Activated T-cell treated with anti-CD3 and anti-CD28 coated beads for 48 hours (primary cell): ENCODE results near the gene ZNF451.
"Not testable (repeated sequence)": the region's sequence is repeated elsewhere in the genome, so short reads cannot be mapped to it uniquely, and the experiment has no call there.

ENCODE experiments used
- DNase-seq: peaks from one replicate; pipeline ENCODE4 v3.0.0-alpha.2; 2020; ENCODE audit warnings: low read depth

ZNF451 gene, protein sequence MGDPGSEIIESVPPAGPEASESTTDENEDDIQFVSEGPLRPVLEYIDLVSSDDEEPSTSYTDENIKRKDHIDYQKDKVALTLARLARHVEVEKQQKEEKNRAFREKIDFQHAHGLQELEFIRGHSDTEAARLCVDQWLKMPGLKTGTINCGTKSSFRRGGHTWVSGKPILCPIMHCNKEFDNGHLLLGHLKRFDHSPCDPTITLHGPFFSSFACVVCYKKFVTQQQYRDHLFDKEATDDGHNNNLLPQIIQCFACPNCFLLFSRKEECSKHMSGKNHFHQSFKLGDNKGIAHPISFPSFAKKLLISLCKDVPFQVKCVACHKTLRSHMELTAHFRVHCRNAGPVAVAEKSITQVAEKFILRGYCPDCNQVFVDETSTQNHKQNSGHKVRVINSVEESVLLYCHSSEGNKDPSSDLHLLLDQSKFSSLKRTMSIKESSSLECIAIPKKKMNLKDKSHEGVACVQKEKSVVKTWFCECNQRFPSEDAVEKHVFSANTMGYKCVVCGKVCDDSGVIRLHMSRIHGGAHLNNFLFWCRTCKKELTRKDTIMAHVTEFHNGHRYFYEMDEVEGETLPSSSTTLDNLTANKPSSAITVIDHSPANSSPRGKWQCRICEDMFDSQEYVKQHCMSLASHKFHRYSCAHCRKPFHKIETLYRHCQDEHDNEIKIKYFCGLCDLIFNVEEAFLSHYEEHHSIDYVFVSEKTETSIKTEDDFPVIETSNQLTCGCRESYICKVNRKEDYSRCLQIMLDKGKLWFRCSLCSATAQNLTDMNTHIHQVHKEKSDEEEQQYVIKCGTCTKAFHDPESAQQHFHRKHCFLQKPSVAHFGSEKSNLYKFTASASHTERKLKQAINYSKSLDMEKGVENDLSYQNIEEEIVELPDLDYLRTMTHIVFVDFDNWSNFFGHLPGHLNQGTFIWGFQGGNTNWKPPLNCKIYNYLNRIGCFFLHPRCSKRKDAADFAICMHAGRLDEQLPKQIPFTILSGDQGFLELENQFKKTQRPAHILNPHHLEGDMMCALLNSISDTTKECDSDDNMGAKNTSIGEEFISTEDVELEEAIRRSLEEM

DNA sequence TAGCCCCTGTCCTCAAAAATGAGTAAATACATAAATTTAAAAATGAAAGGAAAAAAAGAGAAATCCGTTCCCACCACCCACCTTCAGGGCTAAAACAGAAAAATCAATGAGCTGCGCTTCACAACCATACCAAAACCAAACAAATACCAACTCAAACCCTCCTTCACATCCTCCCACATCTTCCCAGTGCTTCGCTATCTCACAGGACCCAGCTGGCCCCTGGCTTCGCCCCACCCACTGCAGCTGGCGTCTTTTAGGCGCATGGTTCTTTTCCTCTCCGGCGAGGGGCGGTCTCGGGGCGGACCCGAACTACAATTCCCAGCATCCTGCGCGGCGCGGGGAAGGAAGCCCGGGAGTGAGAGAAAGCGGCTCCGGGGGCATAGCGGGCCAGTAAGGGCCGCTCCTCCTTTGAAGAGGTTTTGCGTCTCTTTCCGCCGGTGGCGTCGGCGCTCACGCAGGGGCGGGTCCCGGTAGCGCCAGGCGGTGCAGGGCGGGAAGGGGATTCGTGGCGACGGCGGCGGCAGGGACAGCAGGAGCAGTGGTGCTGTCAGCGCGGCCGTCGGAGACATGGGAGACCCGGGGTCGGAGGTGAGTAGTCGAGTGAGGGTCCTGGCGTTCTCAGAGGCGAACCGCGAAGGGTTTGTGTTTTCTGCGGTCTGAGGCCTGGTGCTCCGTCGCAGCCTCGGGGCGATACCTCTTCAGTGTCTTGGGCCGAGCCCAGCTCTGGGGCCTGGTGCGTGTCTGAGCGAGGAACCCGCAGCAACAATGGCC, at the start of gene ZNF451:
ZNF451 (plus strand) TSS at position 502 of the 771 bp plus-strand sequence; CDS start at position 568, 66 bp downstream.
- peak; percentile 97 for DNase-seq

DNA sequence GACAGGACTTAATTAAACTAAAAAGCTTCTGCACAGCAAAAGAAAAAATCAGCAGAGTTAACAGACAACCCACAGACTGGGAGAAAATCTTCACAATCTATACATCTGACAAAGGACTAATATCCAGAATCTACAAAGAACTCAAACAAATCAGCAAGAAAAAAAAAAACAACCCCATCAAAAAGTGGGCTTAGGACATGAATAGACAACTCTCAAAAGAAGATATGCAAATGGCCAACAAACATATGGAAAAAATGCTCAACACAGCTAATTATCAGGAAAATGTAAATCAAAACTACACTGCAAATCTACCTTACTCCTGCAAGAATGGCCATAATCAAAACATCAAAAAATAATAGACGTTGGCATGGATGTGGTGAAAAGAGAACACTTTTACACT, 45.9 kb upstream of the ZNF451 start:
- DNase-seq, result not testable (repeated sequence)

DNA sequence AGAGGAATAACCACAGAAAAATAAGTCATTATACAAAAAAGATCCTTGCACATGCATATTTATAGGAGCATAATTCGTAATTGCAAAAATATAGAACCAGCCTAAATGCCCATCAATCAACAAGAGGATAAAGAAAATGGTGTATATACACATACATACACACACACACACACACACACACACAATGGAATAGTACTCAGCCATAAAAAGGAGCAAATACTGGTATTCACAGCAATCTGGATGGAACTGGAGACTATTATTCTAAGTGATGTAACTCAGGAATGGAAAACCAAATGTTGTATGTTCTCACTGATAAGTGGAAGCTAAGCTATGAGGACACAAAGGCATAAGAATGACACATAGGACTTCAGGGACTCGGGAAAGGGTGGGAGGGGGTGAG, 45.4 kb upstream of the ZNF451 start:
- no peak for DNase-seq

DNA sequence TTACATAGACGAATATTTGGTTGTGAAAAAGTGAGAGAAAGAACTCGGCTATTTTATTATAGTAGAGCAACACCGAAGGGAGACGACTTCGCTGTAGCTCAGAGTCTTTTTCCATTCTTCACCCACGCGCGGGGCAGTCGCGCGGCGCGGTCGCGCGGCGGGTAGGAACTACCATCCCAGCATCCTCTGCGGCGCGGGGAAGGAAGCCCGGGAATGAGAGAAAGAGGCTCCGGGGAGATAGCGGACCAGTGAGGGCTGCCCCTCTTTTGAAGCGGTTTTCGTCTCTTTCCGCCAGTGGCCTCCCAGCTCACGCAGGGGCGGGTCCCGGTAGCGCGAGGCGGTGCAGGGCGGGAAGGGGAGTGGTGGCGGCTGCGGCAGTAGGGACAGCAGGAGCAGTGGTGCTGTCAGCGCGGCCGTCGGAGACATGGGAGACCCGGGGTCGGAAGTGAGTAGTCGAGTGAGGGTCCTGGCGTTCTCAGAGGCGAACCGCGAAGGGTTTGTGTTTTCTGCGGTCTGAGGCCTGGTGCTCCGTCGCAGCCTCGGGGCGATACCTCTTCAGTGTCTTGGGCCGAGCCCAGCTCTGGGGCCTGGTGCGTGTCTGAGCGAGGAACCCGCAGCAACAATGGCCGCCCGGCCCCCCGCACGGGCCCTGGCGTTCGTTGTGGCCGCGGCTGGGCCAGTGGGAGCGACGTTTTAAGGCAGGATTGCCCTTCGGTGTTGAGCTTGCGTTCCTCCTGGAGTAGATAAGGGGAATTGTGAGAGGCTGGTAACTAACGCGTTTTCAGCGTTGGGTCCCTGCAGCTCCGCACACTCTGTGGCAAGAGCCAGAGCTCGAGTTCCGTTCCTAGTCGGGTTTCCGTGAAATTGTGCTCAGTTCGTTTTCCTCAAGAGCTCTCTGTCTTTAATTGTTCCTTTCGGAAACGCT, 43.4 kb upstream of the ZNF451 start, which contains the start of gene KIAA1586:
KIAA1586 (plus strand) TSS at position 362 of the 925 bp plus-strand sequence; CDS start at position 425, 63 bp downstream.
- DNase-seq, result peak; percentile 81

DNA sequence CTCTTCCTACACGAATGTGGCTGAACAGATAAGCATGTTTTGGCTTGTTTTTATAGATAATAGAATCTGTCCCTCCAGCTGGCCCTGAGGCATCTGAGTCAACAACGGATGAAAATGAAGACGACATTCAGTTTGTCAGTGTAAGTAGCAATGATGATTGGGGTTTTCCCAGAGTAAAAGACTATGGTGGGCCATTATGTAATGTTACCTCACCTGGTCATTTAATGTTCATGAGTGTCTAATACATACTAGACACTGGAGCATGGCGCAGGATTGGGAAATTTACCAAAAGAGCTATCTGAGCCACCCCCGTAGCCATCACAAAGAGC, 42.8 kb upstream of the ZNF451 start:
- DNase-seq, result not testable (repeated sequence)

DNA sequence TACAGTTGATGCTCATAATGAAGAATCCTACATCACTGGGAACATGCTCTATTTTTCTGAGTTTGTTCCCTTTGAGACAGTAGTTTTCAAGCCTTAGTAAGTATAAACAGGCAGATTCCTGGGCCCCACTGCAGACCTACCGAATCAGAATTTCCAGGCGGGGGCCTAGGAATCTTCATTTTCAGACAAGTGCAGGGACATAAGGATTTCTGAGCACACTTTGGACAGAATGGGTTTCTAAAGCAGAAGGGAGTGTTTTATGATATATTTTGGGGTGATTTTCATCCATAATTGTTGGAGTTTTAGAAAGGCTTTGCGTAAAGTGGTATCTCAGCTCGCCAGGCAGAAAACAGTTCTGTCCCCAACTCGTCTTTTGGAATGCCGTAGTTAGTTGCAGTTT, 42.1 kb upstream of the ZNF451 start:
- DNase-seq, result not testable (repeated sequence)

DNA sequence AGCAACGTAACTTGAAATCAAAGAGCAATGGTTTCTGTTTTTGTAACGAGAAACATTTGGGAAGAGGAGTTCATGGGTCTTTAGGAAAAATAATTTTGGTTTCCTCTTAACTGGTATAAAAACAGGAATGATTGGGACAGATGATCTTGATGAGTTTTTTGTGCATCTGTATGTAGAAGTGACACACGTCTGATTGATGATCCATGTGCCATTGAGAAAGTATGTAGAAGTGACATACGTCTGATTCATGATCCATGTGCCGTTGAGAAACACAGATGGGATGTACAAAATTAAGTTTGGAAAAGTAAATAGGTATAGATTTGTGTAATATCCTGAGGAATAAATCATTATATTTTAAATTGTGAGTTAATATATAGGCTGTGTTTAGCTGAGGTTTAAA, 41.4 kb upstream of the ZNF451 start:
- DNase-seq, result no peak

DNA sequence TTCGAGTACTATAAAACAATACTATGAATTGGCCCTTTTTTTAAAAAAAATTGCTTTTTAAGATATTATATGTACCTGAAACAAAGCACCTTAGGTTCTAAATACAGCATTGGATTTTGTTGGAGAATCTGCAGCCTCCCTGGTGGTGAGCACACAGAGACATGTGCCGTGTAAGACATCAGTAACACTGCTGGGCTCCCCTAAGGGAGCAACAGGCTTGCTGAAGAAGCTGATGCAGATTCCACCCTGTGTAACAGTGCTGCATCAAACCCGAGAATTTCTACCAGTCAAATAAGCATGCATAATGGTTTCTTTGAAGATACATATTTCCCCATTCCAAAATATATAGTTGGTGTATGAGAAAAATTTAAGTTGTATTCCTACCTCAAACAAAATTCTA, 26.1 kb upstream of the ZNF451 start:
- no peak for DNase-seq

DNA sequence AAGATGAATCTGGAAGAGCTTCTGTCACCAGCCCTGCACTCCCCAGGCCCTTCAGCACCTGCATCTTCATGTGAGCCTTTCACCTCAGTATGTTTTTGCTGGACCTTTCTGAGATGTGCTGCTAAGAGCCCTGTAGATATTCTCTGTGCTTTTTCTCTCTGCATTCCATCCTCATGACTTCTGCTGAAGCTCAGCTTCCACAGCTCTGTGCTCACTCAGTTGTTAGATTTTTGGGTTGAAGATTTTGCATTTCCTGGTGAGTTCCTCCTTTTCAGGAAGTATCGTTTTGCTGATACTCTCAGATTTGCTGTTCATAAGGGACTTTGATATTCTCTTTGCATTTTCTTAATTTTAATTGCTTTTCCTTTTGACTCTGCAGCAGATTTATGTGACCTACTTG, 25.2 kb upstream of the ZNF451 start:
- no peak for DNase-seq

DNA sequence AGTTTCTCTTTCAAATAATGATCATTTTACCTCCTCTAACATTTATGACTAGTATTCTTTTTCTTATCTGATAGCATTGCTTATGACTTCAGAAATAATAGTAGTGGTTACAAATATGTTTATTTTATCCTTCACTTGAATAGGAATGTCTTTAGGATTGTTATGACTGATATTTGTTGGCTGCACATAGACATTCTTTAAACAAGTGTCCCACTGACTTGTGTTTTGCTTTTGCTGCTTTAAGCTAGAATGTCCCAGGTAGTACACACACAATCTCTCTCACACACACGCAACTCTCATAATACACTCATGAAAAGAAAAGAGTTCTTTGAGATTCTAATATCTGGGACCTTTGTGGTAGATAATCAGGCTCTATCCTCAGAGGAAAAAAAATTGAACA, 21.9 kb upstream of the ZNF451 start:
- DNase-seq, result no peak

DNA sequence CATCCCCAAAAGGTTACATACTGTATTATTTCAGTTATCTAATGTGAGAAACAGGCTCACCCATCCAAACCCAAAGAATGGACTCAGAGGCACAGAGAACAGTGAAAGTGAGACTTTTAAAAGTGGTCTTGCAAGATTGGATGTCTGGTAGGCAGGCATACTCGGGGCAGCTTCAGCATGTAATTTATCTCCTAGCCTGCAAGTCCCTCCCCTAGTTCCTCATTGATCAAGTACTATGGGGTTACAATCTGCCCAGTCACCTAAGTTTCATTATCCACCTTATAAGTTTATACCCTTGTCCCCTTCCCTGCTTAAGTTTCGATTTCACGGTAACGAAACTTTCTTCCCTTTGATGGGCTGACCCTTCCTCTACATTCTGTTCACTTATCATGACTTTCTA, 20.8 kb upstream of the ZNF451 start:
- DNase-seq, result no peak

DNA sequence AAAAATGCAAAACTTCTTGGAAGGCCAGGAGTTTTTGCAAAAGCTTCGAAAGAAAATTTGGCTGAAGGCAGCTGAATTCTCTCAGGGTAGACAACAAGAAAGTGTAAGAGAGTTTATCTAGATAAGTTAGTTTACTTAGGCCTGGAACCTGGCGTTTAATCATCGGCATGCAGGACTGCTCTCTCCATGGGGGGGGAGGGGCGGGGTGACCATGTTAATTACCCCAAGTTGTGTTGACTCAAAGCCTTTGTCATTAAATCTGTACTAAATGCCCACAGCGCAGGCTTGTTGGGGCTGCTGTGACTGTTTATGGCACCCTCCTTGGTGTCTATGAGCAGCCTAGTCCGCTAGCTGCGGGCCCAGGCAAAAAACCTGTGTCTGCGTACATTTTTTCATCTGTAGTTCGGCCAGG, 20.1 kb upstream of the ZNF451 start:
- no peak for DNase-seq

DNA sequence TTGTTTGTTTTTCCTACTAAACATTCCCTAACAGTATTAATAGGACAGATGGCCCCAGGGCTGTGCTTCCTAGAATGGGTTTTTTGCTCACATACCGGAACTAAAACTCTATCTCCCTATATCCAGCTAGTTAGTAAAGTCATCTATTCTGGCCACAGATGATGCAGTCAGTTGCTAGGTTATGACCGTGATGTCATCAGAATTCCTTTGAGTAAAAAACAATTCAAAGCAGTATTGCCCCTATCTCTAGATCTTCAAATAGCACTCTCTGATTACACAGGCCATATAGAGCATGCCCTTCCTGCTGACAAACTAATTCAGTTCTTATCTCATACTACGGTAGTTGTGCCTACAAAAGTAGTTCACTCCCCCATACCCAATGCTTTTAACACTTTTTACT, 17.9 kb upstream of the ZNF451 start:
- DNase-seq, result no peak

DNA sequence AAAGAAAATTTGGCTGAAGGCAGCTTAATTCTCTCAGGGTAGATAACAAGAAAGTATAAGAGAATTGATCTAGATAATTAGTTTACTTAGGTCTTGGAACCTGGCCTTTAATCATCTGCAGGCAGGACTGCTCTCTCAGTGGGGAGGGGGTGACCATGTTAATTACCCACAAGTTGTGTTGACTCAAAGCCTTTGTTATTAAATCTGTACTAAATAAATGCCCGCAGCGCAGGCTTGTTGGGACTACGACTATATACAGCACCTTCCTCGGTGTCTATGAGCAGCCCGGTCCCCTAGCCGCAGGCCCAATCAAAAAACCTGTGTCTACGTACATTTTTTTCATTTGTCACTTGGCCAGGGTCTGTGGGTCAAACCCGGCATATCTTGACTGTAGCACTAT, 15.6 kb upstream of the ZNF451 start:
- no peak for DNase-seq

DNA sequence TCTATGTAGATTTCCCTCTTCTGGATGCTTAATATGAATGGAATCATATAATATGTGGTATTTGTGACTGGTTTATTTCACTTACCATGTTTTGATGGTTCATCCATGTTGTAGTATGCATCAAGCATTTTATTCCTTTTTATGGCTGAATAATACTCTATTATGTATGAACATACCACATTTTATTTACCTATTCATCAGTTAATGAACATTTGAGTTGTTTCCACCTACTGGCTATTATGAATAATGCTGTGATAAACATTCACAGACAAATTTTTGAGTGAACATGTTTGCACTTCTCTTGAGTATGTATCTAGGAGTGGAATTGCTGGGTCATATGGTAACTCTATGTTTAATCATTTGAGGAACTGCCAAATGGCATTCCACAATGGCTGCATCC, 14.9 kb upstream of the ZNF451 start:
- no peak for DNase-seq

DNA sequence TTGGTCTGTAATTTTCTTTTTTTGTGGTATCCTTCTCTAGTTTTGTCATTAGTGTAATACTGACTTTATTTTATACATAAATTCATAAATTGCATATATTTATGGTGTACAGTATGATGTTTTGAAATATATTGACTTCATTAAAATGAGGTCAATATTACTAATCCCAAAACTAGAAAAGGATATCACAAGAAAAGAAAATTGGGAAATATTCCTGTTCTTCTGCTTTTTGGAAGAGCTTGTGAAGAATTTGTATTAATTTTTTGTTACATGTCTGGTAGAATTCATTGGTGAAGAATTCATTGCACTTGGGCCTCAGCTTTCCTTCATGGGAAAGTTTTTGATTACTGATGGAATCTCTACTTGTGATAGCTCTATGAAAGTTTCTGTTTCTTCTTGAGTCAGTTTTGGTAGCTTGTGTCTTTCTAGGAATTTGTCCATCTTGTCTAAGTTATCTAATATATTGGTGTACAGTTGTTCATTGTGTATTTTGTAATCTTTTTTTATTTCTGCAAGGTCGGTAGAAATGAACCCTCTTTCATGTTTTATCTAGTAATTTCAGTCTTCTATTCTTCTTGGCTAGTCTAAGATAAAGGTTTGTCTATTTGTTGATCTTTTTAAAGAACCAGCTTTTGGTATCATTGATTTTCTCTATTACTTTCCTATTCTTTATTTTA, 11.3 kb upstream of the ZNF451 start:
- DNase-seq, result no peak

DNA sequence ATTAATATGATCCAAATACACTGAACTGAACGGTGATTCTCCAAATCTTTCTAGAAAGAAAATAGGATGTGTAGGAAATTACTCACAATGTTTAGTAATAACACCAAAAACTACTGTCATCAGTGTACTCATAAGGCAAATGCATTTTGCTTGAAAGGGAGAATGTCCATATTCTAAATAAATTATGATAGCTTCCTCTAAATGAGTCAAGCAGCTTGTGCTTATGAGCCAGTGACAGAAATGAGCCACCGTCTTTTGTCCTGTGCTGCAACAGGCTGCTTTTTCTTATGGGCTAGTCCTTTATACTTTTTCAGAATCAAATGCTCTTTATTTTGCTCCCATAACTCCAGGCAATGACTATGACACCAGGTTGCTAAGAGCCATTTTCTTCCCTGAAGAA, 4.5 kb upstream of the ZNF451 start:
- DNase-seq, result no peak

DNA sequence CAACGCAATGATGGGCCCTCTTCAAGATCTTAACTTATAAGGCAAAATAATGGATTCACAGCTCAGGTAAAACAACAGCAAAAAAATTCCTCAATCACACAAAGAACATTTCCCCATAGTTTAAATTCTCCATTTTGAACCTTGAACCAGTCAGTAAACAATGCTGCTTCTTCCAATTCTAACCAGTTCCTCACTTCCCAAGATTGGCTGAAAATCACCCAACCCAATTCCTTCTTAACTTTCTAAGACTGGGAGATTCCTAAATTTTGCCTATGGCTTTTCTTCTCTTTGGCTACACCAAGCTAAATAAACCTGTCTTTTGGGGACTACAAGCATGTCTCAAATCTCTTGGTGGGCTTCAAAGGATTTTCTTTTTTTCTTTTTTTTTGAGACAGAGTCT, 3.1 kb upstream of the ZNF451 start:
- DNase-seq, result no peak

DNA sequence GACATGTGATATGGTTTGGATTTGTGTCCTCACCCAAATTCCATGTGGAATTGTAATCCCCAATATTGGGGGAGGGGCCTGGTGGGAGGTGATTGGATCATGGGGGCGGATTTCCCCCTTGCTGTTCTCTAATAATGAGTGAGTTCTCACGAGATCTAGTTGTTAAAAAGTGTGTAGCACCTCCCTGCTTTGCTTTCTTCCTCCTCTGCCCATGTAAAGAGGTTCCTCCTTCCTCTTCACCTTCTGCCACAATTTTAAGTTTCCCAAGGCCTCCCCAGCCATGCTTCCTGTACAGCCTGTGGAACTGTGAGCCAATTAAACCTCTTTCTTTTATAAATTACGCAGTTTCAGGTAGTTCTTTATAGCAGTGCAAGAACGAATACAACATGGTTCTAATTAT, 2.1 kb upstream of the ZNF451 start:
- DNase-seq, result no peak

DNA sequence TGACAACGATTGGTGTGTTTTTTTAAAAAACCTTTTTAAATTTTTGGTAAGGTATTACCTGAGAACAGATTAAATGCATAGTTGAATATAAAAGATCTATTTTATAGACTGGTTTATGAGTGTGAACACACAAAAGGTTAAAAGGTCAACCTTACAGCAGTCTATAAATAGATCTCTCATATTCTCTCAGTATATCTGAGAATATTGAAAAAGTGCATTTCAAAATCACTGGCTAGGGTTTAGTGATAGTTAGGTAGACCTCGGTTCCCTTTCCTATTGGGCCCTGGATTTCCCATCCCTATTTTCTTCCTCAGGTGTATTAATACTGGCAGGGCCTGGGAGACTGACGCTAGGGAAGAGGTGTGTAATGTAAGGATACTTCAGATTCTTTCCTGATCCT, 723 bp upstream of the ZNF451 start:
- no peak for DNase-seq
